ENCODE measurements around the gene ZNF841. TPM values are rescaled to one million over a fixed set of nuclear protein-coding genes. Genes with fewer than 3 reads are reported as not detected.

The ZNF841 gene
- total RNA-seq = 100 to 1,000 TPM in 1 of 2 donors, 10 to 100 TPM in 1; 46.3 to 105 TPM

- H3K9me3 ChIP-seq = peaks cover 21% of the 10 kb centered on the region
- no peak for TF ChIP-seq CTCF (IDR thresholded peaks at IDR 0.05)
Observed at GRCh38 chr19:52095172-52096014, at the start of gene ZNF841. Gene ZNF841 (minus strand): TSS chr19:52095765. CDS start chr19:52084801, 10,964 bp downstream.

GRCh38 chr19:52142001-52142595, 46.5 kb upstream of the ZNF841 start:
- Histone ChIP-seq H3K36me3 (no peaks in the 10 kb centered on the region), H3K27ac (no peak overlapping the region), H3K9me3 (no peaks in the 10 kb centered on the region), H3K4me3 (no peak overlapping the region), H3K4me1 (ENCODE audit: control insufficient read depth in 1 of 2, low read depth in 2 of 2) (peaks cover 12 to 19% of the 10 kb centered on the region in 2 donors), H3K27me3 (replicated peaks; ENCODE audit: insufficient read depth) (no peaks in the 10 kb centered on the region)
- DNase-seq (ENCODE audit: low spot score) = no peak
- TF ChIP-seq CTCF (IDR thresholded peaks at IDR 0.05) = no peak
- no peak for ATAC-seq (ENCODE audit: insufficient number of reproducible peaks, low FRiP score, low read depth)

More at GRCh38 chr19:52095172-52096014, at the start of gene ZNF841:
- peak within 1 kb of the TSS; percentile 83 for H3K4me3 ChIP-seq
- peaks cover 5% of the 10 kb centered on the region for H3K36me3 ChIP-seq
- peaks cover 14 to 28% of the 10 kb centered on the region in 2 donors for H3K4me1 ChIP-seq (ENCODE audit: control insufficient read depth in 1 of 2, low read depth in 2 of 2)
- no peaks in the 10 kb centered on the region for H3K27me3 ChIP-seq (replicated peaks; ENCODE audit: insufficient read depth)
- DNase-seq (ENCODE audit: low spot score) = peak; percentile 83
- H3K27ac ChIP-seq = peak within 1 kb of the TSS; percentile 66 to 71
- ATAC-seq (ENCODE audit: insufficient number of reproducible peaks, low FRiP score, low read depth) = peak; percentile 97

GRCh38 chr19:52141203-52141602, 45.6 kb upstream of the ZNF841 start:
- no peak for TF ChIP-seq CTCF (IDR thresholded peaks at IDR 0.05)
- ATAC-seq (ENCODE audit: insufficient number of reproducible peaks, low FRiP score, low read depth) = no peak
- H3K36me3 ChIP-seq = no peaks in the 10 kb centered on the region
- H3K27ac ChIP-seq = peak overlapping the region in 1 of 2 donors; percentile 98
- H3K4me1 ChIP-seq (ENCODE audit: control insufficient read depth in 1 of 2, low read depth in 2 of 2) = peaks cover 12 to 19% of the 10 kb centered on the region in 2 donors
- H3K27me3 ChIP-seq (replicated peaks; ENCODE audit: insufficient read depth) = no peaks in the 10 kb centered on the region
- DNase-seq (ENCODE audit: low spot score) = no peak
- no peak overlapping the region for H3K4me3 ChIP-seq
- H3K9me3 ChIP-seq = no peaks in the 10 kb centered on the region

GRCh38 chr19:52140032-52140710, 44.6 kb upstream of the ZNF841 start:
- H3K4me1 ChIP-seq (ENCODE audit: control insufficient read depth in 1 of 2, low read depth in 2 of 2) = peaks cover 12 to 19% of the 10 kb centered on the region in 2 donors
- ATAC-seq (ENCODE audit: insufficient number of reproducible peaks, low FRiP score, low read depth) (peak; percentile 95), DNase-seq (ENCODE audit: low spot score) (no peak)
- no peaks in the 10 kb centered on the region for H3K27me3 ChIP-seq (replicated peaks; ENCODE audit: insufficient read depth)
- TF ChIP-seq CTCF (IDR thresholded peaks at IDR 0.05) = no peak
- no peaks in the 10 kb centered on the region for H3K36me3 ChIP-seq
- H3K27ac ChIP-seq = peak overlapping the region; percentile 62 to 98
- peak overlapping the region; percentile 99 for H3K4me3 ChIP-seq
- no peaks in the 10 kb centered on the region for H3K9me3 ChIP-seq

Measured in thoracic aorta (tissue), 2 donors.